OCI-LY3 (cell line): ENCODE measurements around the gene IL3.

Source experiments
- CTCF ChIP-seq: fragments of 200-600, 300-600 bp; sonication (generic); IDR thresholded peaks from 2 replicates; pipeline ENCODE4 v1.5.1; 2014; ENCODE audit warnings: antibody characterized with exemption, low read length, low read depth
- EZH2phosphoT487 ChIP-seq: fragments of 200-600 bp; shearing (Covaris generic); IDR thresholded peaks from 2 replicates; pipeline ENCODE4 v1.6.1; 2018; ENCODE audit warnings: antibody characterized with exemption, mixed run types, low read depth

GRCh38 chr5:132085686-132086085, 25.2 kb downstream of the IL3 start:
- TF ChIP-seq CTCF (no peak), EZH2phosphoT487 (no peak)
